Endometrial microvascular endothelial cells (primary cell): ENCODE measurements around the gene RTF1. TPM values are rescaled to one million over a fixed set of nuclear protein-coding genes. Genes with fewer than 3 reads are reported as not detected.

Experiments used
- in situ Hi-C: cut with HindIII; loops from 2 replicates; pipeline ENCODE4 v1.10.0; 2017; ENCODE audit warnings: low sequenced_read_pairs, low pct_unique_long_range_greater_than_20kb; ENCODE audit errors: inconsistent ontology term
- total RNA-seq: library from RNA; depleted of rRNA; stranded (reverse); fragments of >200 nt; gene quantifications from one replicate; pipeline ENCODE4 v1.2.3, GENCODE V29; 2015; ENCODE audit errors: inconsistent ontology term

Gene RTF1
- total RNA-seq, 1 donor from 2014 or later: 29.8 TPM

GRCh38 chr15:41499109-41499851 is 82.4 kb downstream of the RTF1 start:
- in situ Hi-C loops: no loop called here

GRCh38 chr15:41501191-41501917 is 84.5 kb downstream of the RTF1 start:
- in situ Hi-C loops: no loop called here

GRCh38 chr15:41501931-41502794 is 85.3 kb downstream of the RTF1 start:
- in situ Hi-C loops: no loop called here

GRCh38 chr15:41502795-41503668 is 86.1 kb downstream of the RTF1 start:
- in situ Hi-C loops: no loop called here

- in situ Hi-C loops: no loop called here
These were observed 86.7 kb downstream of the RTF1 start for GRCh38 chr15:41503669-41504010.

GRCh38 chr15:41504751-41505492 is 88.0 kb downstream of the RTF1 start:
- in situ Hi-C loops: no loop called here

- in situ Hi-C loops: no loop called here
These were observed 88.9 kb downstream of the RTF1 start for GRCh38 chr15:41505776-41506175.

- in situ Hi-C loops: no loop called here
These were observed 90.0 kb downstream of the RTF1 start for GRCh38 chr15:41506796-41507341.

- in situ Hi-C loops: no loop called here
These were observed 91.0 kb downstream of the RTF1 start for GRCh38 chr15:41507820-41508290.

- in situ Hi-C loops: no loop called here
These were observed 93.8 kb downstream of the RTF1 start for GRCh38 chr15:41510728-41511127.

GRCh38 chr15:41511331-41511898 is 94.5 kb downstream of the RTF1 start:
- in situ Hi-C loops: no loop called here

GRCh38 chr15:41511899-41512369 is 95.0 kb downstream of the RTF1 start:
- in situ Hi-C loops: no loop called here

GRCh38 chr15:41512512-41512939 is 95.6 kb downstream of the RTF1 start:
- in situ Hi-C loops: no loop called here

GRCh38 chr15:41512940-41513505 is 96.1 kb downstream of the RTF1 start:
- in situ Hi-C loops: no loop called here

- in situ Hi-C loops: no loop called here
These were observed 96.8 kb downstream of the RTF1 start, which contains the start of gene LTK for GRCh38 chr15:41513506-41514227. Gene LTK, minus strand, starts transcription at chr15:41513827. Its CDS starts 118 bp downstream, at chr15:41513709.

GRCh38 chr15:41517895-41518449 is 101.1 kb downstream of the RTF1 start:
- in situ Hi-C loops: no loop called here
